Endodermal cell (in vitro differentiated cells): ENCODE data around the gene ENPP6. TPM values are rescaled to one million over a fixed set of nuclear protein-coding genes. Genes with fewer than 3 reads are reported as not detected.
A peak's percentile ranks its signal among the peaks of the same experiment; 100 is the strongest.

ENCODE experiments used
- DNase-seq: peaks from one replicate; pipeline ENCODE4 v3.0.0-alpha.2; 2017
- H3K27ac ChIP-seq: 2 replicates; pipeline ENCODE4 v1.5.1; 2013; ENCODE audit warnings: mild to moderate bottlenecking, low read depth, low read length, moderate library complexity
- H3K27me3 ChIP-seq: 2 replicates; pipeline ENCODE4 v1.6.1; 2013; ENCODE audit warnings: mild to moderate bottlenecking, low read length, moderate library complexity; ENCODE audit not compliant: insufficient read depth, control insufficient read depth, poor library complexity, severe bottlenecking
- H3K36me3 ChIP-seq: 2 replicates; pipeline ENCODE4 v1.7.0; 2013; ENCODE audit warnings: mild to moderate bottlenecking, low read length, moderate library complexity; ENCODE audit not compliant: control insufficient read depth, insufficient read depth
- H3K4me1 ChIP-seq: one replicate; pipeline ENCODE4 v1.7.0; 2013; ENCODE audit warnings: low read length; ENCODE audit not compliant: control insufficient read depth, insufficient read depth
- H3K4me3 ChIP-seq: 2 replicates; pipeline ENCODE4 v1.5.1; 2013; ENCODE audit warnings: mild to moderate bottlenecking, low read length, moderate library complexity
- H3K9ac ChIP-seq: 2 replicates; pipeline ENCODE4 v1.6.1; 2013; ENCODE audit warnings: mild to moderate bottlenecking, low read length, moderate library complexity; ENCODE audit not compliant: poor library complexity, severe bottlenecking; ENCODE audit errors: extremely low read depth
- H3K9me3 ChIP-seq: 2 replicates; pipeline ENCODE4 v1.6.1; 2013; ENCODE audit warnings: mild to moderate bottlenecking, low read length, moderate library complexity; ENCODE audit not compliant: control insufficient read depth
- H3K27ac Mint-ChIP-seq: 2 replicates; pipeline ENCODE4 v1.8.0; 2020; ENCODE audit warnings: mixed read lengths
- H3K27me3 Mint-ChIP-seq: 2 replicates; pipeline ENCODE4 v1.8.0; 2021; ENCODE audit warnings: mild to moderate bottlenecking, mixed read lengths; ENCODE audit not compliant: insufficient read depth
- H3K36me3 Mint-ChIP-seq: 2 replicates; pipeline ENCODE4 v1.8.0; 2020; ENCODE audit warnings: low read depth, mixed read lengths
- H3K4me1 Mint-ChIP-seq: 2 replicates; pipeline ENCODE4 v1.8.0; 2020; ENCODE audit warnings: mixed read lengths
- H3K4me3 Mint-ChIP-seq: 2 replicates; pipeline ENCODE4 v1.8.0; 2020; ENCODE audit warnings: mild to moderate bottlenecking, moderate library complexity, mixed read lengths
- H3K9me3 Mint-ChIP-seq: 2 replicates; pipeline ENCODE4 v1.8.0; 2020; ENCODE audit warnings: mild to moderate bottlenecking, mixed read lengths
- CTCF ChIP-seq: fragments of 200-600 bp; sonication (generic); conservative IDR thresholded peaks from 2 replicates; pipeline ENCODE4 v1.5.0; 2021; ENCODE audit warnings: antibody characterized with exemption, mild to moderate bottlenecking
- WGBS, 2 experiments: methylation state at CpG; one replicate each; pipeline versions ENCODE4 v1.1.5 to v1.1.7; 2013; ENCODE audit warnings: missing lambda C conversion rate in 2 of 2, mixed read lengths in 1 of 2; ENCODE audit not compliant: insufficient coverage in 1 of 2, insufficient read length in 1 of 2; 5-methylcytosine and 5-hydroxymethylcytosine counted together
- total RNA-seq, 2 donors: library from RNA; stranded (reverse); fragmentation: NEBNext Ultra II Directional in 1 of 2; extraction: Animal tissue kit (Norgen Biotek cat#: 25700) in 1 of 2; gene quantifications; 2 replicates in 1 of 2; 3 replicates in 1 of 2; pipeline ENCODE4 v1.2.1, GENCODE V29; 2021

Gene ENPP6
- total RNA-seq, 2 donors from 2014 or later = 0.07 TPM; not detected in 1

DNA sequence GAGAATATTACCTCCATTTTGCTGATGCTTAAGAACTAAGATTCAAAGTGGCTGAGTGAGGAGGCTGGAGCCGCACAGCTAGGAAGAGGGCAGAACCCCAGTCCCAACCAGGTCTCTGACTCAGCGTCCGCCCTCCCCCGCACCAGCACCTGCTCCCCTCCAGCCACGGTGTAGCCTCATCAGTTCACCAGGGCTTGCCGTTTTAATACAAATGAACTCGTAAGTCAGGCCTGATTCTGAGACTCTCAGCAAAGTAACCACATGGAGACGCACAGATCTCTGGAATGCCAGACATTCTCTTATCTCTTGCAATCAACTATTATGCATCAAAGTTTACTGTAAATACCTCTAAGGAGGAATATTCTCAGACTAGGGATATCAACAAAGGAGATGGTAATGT is 52.4 kb downstream of the ENPP6 start:
- H3K9me3 Mint-ChIP-seq = no peaks in the 10 kb centered on the region
- Histone ChIP-seq H3K9me3 (no peaks in the 10 kb centered on the region), H3K4me3 (no peak overlapping the region), H3K9ac (no peak overlapping the region), H3K27me3 (peaks cover 25% of the 10 kb centered on the region), H3K27ac (no peak overlapping the region), H3K4me1 (no peaks in the 10 kb centered on the region), H3K36me3 (no peaks in the 10 kb centered on the region)
- DNase-seq = peak; percentile 71
- no peak overlapping the region for H3K27ac Mint-ChIP-seq
- H3K36me3 Mint-ChIP-seq = no peaks in the 10 kb centered on the region
- peaks cover 19% of the 10 kb centered on the region for H3K4me1 Mint-ChIP-seq
- WGBS, 2 experiments = 33 to 48% methylated on average over 3 to 8 of the region's 8 CpGs
- H3K4me3 Mint-ChIP-seq = no peak overlapping the region
- peaks cover 49% of the 10 kb centered on the region for H3K27me3 Mint-ChIP-seq
- TF ChIP-seq CTCF = no peak

GRCh38 chr4:184163813-184164212 is 53.9 kb downstream of the ENPP6 start:
- Mint-ChIP-seq H3K27ac (no peak overlapping the region), H3K4me1 (peaks cover 19% of the 10 kb centered on the region), H3K4me3 (no peak overlapping the region), H3K27me3 (peaks cover 42% of the 10 kb centered on the region), H3K36me3 (no peaks in the 10 kb centered on the region), H3K9me3 (no peaks in the 10 kb centered on the region)
- Histone ChIP-seq H3K27me3 (peaks cover 17% of the 10 kb centered on the region), H3K9ac (no peak overlapping the region), H3K4me1 (no peaks in the 10 kb centered on the region), H3K9me3 (no peaks in the 10 kb centered on the region), H3K27ac (no peak overlapping the region), H3K36me3 (no peaks in the 10 kb centered on the region), H3K4me3 (no peak overlapping the region)
- TF ChIP-seq CTCF = peak; percentile 92
- 25% methylated on average over 2 to 8 of the region's 8 CpGs for WGBS, 2 experiments
- peak; percentile 92 for DNase-seq

DNA sequence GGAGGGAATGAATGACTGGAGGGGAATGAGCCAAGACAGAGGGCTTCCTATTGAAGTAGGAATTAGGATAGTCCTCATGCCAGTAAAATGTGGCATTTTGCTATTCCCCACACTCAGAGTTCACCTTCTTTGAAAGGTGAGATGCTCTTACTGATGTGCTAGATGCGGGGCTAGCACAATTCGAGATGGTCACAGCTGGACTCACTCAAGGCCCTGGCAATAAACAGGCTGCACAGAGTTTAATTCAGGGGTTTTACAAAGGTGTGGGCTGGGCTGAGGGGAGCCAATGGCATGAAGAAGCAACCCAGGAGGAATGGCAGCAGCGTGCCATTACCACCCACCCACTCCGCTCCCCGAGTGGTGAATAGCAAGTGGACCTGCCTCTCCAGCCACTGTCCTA is 55.1 kb downstream of the ENPP6 start:
- no peak overlapping the region for H3K4me3 Mint-ChIP-seq
- H3K9me3 Mint-ChIP-seq = no peaks in the 10 kb centered on the region
- no peaks in the 10 kb centered on the region for H3K36me3 Mint-ChIP-seq
- TF ChIP-seq CTCF = no peak
- no peak overlapping the region for H3K27ac Mint-ChIP-seq
- no peak for DNase-seq
- H3K4me1 Mint-ChIP-seq = peaks cover 19% of the 10 kb centered on the region
- Histone ChIP-seq H3K4me1 (no peaks in the 10 kb centered on the region), H3K9me3 (no peaks in the 10 kb centered on the region), H3K4me3 (no peak overlapping the region), H3K27ac (no peak overlapping the region), H3K36me3 (no peaks in the 10 kb centered on the region), H3K9ac (no peak overlapping the region), H3K27me3 (peaks cover 17% of the 10 kb centered on the region)
- peaks cover 34% of the 10 kb centered on the region for H3K27me3 Mint-ChIP-seq
- WGBS, 2 experiments = 90 to 91% methylated on average over 5 of the region's 5 CpGs
